Mesothelial cell of epicardium (in vitro differentiated cells): Measurements from ENCODE around the gene INPP1. TPM values are rescaled to one million over a fixed set of nuclear protein-coding genes. Genes with fewer than 3 reads are reported as not detected.

Experiments
- DNase-seq, 2 experiments: peaks; one replicate each; pipeline ENCODE4 v3.0.0; 2021; ENCODE audit warnings: low spot score in 2 of 2; ENCODE audit not compliant: unreplicated experiment in 2 of 2
- H3K27ac Mint-ChIP-seq: 2 replicates; pipeline ENCODE4 v1.8.0; 2021; ENCODE audit warnings: mixed read lengths
- H3K27me3 Mint-ChIP-seq: 2 replicates; pipeline ENCODE4 v1.8.0; 2021; ENCODE audit warnings: low read depth, mixed read lengths
- H3K36me3 Mint-ChIP-seq: 2 replicates; pipeline ENCODE4 v1.8.0; 2021; ENCODE audit warnings: mixed read lengths
- H3K4me1 Mint-ChIP-seq: 2 replicates; pipeline ENCODE4 v1.8.0; 2021; ENCODE audit warnings: mixed read lengths
- H3K4me3 Mint-ChIP-seq: 2 replicates; pipeline ENCODE4 v1.8.0; 2021; ENCODE audit warnings: mild to moderate bottlenecking, moderate library complexity, mixed read lengths
- H3K9me3 Mint-ChIP-seq: 2 replicates; pipeline ENCODE4 v1.8.0; 2021; ENCODE audit warnings: mixed read lengths
- CTCF ChIP-seq: fragments of 200-600 bp; sonication (generic); IDR thresholded peaks from one replicate; pipeline ENCODE4 v1.5.0; 2021; ENCODE audit warnings: antibody characterized with exemption; ENCODE audit not compliant: unreplicated experiment
- total RNA-seq: library from RNA; stranded (reverse); gene quantifications from 3 replicates; pipeline ENCODE4 v1.2.1, GENCODE V29; 2021

The INPP1 gene
- total RNA-seq, 1 donor from 2014 or later: 18.4 TPM

DNA sequence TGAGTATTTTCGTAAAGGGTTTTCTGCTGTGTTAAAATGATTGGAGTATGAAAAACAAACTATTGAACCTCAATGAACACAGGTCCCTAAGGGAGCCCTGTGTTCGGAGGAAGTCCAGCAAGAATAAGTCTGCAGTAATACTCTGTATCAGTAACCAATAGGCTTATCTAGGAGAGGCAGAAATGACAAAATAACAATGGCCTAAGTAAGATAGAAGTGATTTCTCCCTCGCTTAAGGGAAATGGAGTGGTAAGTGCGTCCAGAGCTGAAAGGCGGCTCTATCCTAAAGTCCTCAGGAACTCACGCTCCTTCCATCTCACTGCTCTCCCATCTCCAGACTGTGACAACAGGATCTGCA, 35.5 kb downstream of the INPP1 start:
- no peak overlapping the region for H3K4me3 Mint-ChIP-seq
- H3K27me3 Mint-ChIP-seq: no peaks in the 10 kb centered on the region
- H3K36me3 Mint-ChIP-seq: no peaks in the 10 kb centered on the region
- no peak for DNase-seq
- H3K4me1 Mint-ChIP-seq: peaks cover 8% of the 10 kb centered on the region
- peak overlapping the region; percentile 23 for H3K27ac Mint-ChIP-seq
- peaks cover 4% of the 10 kb centered on the region for H3K9me3 Mint-ChIP-seq
- TF ChIP-seq CTCF: no peak

DNA sequence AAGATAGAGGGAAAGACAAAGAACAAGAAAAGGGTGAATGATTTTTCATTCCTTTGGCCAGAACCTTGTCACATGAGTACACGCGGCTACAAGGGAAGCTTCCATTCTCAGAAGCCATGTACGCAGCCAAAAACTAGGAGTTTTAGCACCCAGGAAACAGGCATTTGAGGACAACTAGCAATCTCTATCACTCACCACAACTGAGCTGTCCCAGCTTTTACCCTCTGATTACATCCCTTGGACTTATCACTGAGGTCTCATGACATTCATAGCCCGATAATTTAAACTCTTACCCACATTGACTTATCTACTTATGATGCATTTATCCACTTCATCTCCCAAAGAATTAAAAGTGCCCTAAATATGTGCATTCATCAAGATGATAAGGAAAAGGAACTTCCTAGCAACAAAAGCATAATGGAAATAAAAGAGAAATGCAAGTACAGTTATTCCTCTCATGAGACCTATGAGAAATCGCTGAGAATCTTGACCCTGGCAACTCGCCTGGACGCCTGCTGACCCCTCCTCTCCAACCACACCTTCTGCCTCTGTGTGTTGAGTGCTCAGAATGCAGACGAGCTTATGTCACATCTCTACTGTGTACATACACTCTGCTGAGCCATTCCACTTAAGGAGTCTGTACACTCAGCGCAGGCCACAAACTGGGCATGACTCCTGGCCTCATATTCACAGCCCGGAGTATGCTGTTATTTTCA, 36.0 kb downstream of the INPP1 start:
- no peak for DNase-seq
- Mint-ChIP-seq H3K27ac (peak overlapping the region; percentile 23), H3K36me3 (no peaks in the 10 kb centered on the region), H3K9me3 (peaks cover 4% of the 10 kb centered on the region), H3K4me3 (no peak overlapping the region), H3K4me1 (peaks cover 8% of the 10 kb centered on the region), H3K27me3 (no peaks in the 10 kb centered on the region)
- no peak for TF ChIP-seq CTCF

- Mint-ChIP-seq H3K27ac (no peak overlapping the region), H3K36me3 (no peaks in the 10 kb centered on the region), H3K27me3 (no peaks in the 10 kb centered on the region), H3K9me3 (peaks cover 4% of the 10 kb centered on the region), H3K4me1 (peaks cover 8% of the 10 kb centered on the region), H3K4me3 (no peak overlapping the region)
- no peak for DNase-seq
- TF ChIP-seq CTCF: no peak
Observed at GRCh38 chr2:190380962-190381412, 37.6 kb downstream of the INPP1 start.

GRCh38 chr2:190382851-190383250, 39.5 kb downstream of the INPP1 start:
- Mint-ChIP-seq H3K36me3 (no peaks in the 10 kb centered on the region), H3K4me1 (peaks cover 8% of the 10 kb centered on the region), H3K27ac (no peak overlapping the region), H3K9me3 (no peaks in the 10 kb centered on the region), H3K27me3 (no peaks in the 10 kb centered on the region), H3K4me3 (no peak overlapping the region)
- no peak for DNase-seq
- peak; percentile 32 for TF ChIP-seq CTCF

- DNase-seq: no peak
- Mint-ChIP-seq H3K4me1 (no peaks in the 10 kb centered on the region), H3K27me3 (peaks cover 18% of the 10 kb centered on the region), H3K27ac (no peak overlapping the region), H3K4me3 (no peak overlapping the region), H3K36me3 (no peaks in the 10 kb centered on the region), H3K9me3 (no peaks in the 10 kb centered on the region)
- TF ChIP-seq CTCF: no peak
Observed at GRCh38 chr2:190387422-190387821, 44.0 kb downstream of the INPP1 start.
